Central memory CD4-positive, alpha-beta T cell (primary cell): ENCODE results near the gene NEDD8.

Experiments
- DNase-seq: peaks from one replicate; pipeline ENCODE4 v3.0.0; 2022

NEDD8 gene

GRCh38 chr14:24177041-24177825, 54.9 kb downstream of the NEDD8 start:
- no peak for DNase-seq

- DNase-seq = no peak
These were observed 55.6 kb downstream of the NEDD8 start for GRCh38 chr14:24176599-24176998.

- no peak for DNase-seq
These were observed 59.3 kb downstream of the NEDD8 start for GRCh38 chr14:24172871-24173281.

GRCh38 chr14:24172261-24172860, 59.8 kb downstream of the NEDD8 start:
- DNase-seq = no peak

DNA sequence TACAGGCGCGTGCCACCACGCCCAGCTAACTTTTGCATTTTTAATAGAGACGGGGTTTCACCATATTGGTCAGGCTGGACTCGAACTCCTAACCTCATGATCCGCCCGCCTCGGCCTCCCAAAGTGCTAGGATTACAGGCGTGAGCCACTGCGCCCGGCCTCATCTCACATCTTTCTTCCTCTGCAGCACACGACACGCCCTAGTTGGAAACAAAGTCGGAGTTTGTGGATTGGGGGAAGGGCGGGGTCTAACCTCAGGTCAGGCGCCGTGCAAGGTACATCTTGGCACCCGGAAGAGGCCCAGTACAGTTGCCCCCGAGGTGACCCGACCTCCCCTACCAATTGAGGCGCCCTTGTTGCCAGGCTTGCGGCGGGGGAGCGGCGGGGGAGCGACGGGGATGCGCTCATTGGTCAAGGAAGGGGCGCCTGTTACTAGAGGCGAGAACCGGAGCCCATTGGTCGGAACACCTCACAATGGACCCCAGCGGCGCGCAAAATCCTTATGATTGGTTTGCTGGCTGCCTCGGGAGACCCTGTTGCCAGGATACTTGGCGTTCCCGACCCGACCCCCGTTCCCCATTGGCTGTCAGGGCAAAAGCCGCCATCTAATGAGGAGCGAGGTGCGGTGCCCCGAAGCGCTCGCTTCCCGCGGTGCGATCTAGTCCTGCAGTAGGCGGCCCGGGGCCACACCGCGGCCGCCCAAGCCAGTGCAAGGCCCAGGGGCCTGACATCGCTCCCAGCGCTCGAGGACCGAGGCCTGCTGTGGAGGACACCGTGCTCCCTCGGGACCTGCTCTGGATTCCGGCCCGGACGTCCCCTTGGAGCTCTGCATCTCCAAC, 60.5 kb downstream of the NEDD8 start, which contains the start of gene REC8:
TSS of gene REC8 (plus strand) at position 659 of the 839 bp plus-strand sequence. CDS start 473 bp downstream, outside the sequence.
- peak; percentile 68 for DNase-seq

GRCh38 chr14:24167469-24168114, 64.6 kb downstream of the NEDD8 start:
- no peak for DNase-seq
